ENCODE measurements around the gene FRAS1. TPM values are rescaled to one million over a fixed set of nuclear protein-coding genes. Genes with fewer than 3 reads are reported as not detected.
"Not testable (repeated sequence)": the region's sequence is repeated elsewhere in the genome, so short reads cannot be mapped to it uniquely, and the experiment has no call there.

FRAS1 gene
- total RNA-seq, 4 donors from 2014 or later, result 1.0 to 32.5 (median 3.3) TPM

- H3K36me3 ChIP-seq, result no peaks in the 10 kb centered on the region
- no peaks in the 10 kb centered on the region for H3K4me1 ChIP-seq
- no peak for TF ChIP-seq CTCF (IDR thresholded peaks at IDR 0.05)
- TF ChIP-seq POLR2A (IDR thresholded peaks at IDR 0.05), result no peak
- DNase-seq, result no peak
- H3K9me3 ChIP-seq, result no peaks in the 10 kb centered on the region
- H3K27ac ChIP-seq, result no peak overlapping the region
- no peak overlapping the region for H3K4me3 ChIP-seq
- H3K27me3 ChIP-seq, result no peaks in the 10 kb centered on the region
- intact Hi-C loops (cut with DNase I; ENCODE audit: low total_unique reads), result no loop called here
These were observed 22.8 kb downstream of the FRAS1 start for GRCh38 chr4:78079726-78080430.

GRCh38 chr4:78081541-78081940 lies 24.4 kb downstream of the FRAS1 start:
- no peak overlapping the region for H3K4me3 ChIP-seq
- no peaks in the 10 kb centered on the region for H3K9me3 ChIP-seq
- no peak for TF ChIP-seq POLR2A (IDR thresholded peaks at IDR 0.05)
- TF ChIP-seq CTCF (IDR thresholded peaks at IDR 0.05), result no peak
- H3K36me3 ChIP-seq, result no peaks in the 10 kb centered on the region
- intact Hi-C loops (cut with DNase I; ENCODE audit: low total_unique reads), result no loop called here
- no peak for DNase-seq
- H3K27me3 ChIP-seq, result no peaks in the 10 kb centered on the region
- H3K27ac ChIP-seq, result no peak overlapping the region
- H3K4me1 ChIP-seq, result no peaks in the 10 kb centered on the region

GRCh38 chr4:78083035-78083434 lies 25.9 kb downstream of the FRAS1 start:
- intact Hi-C loops (cut with DNase I; ENCODE audit: low total_unique reads), result no loop called here
- H3K9me3 ChIP-seq, result no peaks in the 10 kb centered on the region
- no peaks in the 10 kb centered on the region for H3K36me3 ChIP-seq
- no peak for TF ChIP-seq CTCF (IDR thresholded peaks at IDR 0.05)
- TF ChIP-seq POLR2A (IDR thresholded peaks at IDR 0.05), result no peak
- H3K27ac ChIP-seq, result no peak overlapping the region
- H3K4me1 ChIP-seq, result no peaks in the 10 kb centered on the region
- no peak overlapping the region for H3K4me3 ChIP-seq
- no peaks in the 10 kb centered on the region for H3K27me3 ChIP-seq
- DNase-seq, result no peak

GRCh38 chr4:78091534-78091933 lies 34.4 kb downstream of the FRAS1 start:
- no peak overlapping the region for H3K4me3 ChIP-seq
- H3K27ac ChIP-seq, result no peak overlapping the region
- no peaks in the 10 kb centered on the region for H3K27me3 ChIP-seq
- DNase-seq, result no peak
- H3K36me3 ChIP-seq, result no peaks in the 10 kb centered on the region
- H3K9me3 ChIP-seq, result no peaks in the 10 kb centered on the region
- no peaks in the 10 kb centered on the region for H3K4me1 ChIP-seq
- intact Hi-C loops (cut with DNase I; ENCODE audit: low total_unique reads), result no loop called here
- TF ChIP-seq CTCF (IDR thresholded peaks at IDR 0.05) (no peak), POLR2A (IDR thresholded peaks at IDR 0.05) (no peak)

GRCh38 chr4:78092350-78092749 lies 35.2 kb downstream of the FRAS1 start:
- H3K27me3 ChIP-seq; H3K36me3 ChIP-seq; H3K4me3 ChIP-seq; H3K9me3 ChIP-seq; DNase-seq; intact Hi-C loops (cut with DNase I; ENCODE audit: low total_unique reads); H3K27ac ChIP-seq; H3K4me1 ChIP-seq: not testable (repeated sequence)

- DNase-seq, result no peak
- no peak overlapping the region for H3K4me3 ChIP-seq
- H3K36me3 ChIP-seq, result no peaks in the 10 kb centered on the region
- H3K4me1 ChIP-seq, result no peaks in the 10 kb centered on the region
- no peak overlapping the region for H3K27ac ChIP-seq
- TF ChIP-seq CTCF (IDR thresholded peaks at IDR 0.05), result no peak
- TF ChIP-seq POLR2A (IDR thresholded peaks at IDR 0.05), result no peak
- no peaks in the 10 kb centered on the region for H3K9me3 ChIP-seq
- no peaks in the 10 kb centered on the region for H3K27me3 ChIP-seq
- intact Hi-C loops (cut with DNase I; ENCODE audit: low total_unique reads), result no loop called here
These were observed 35.7 kb downstream of the FRAS1 start for GRCh38 chr4:78092850-78093249.

All from uterus (tissue), 4 donors.